Caco-2 (cell line): ENCODE data around the gene HEPACAM. TPM values are rescaled to one million over a fixed set of nuclear protein-coding genes. Genes with fewer than 3 reads are reported as not detected.
A peak's percentile ranks its signal among the peaks of the same experiment; 100 is the strongest.

Experiments
- BruUV-seq: library from RNA; stranded (reverse); fragments of 400-500 nt; replicated peaks from 2 replicates; lab custom pipeline; 2021; lab: Mats Ljungman, UMichigan
- CTCF ChIA-PET: fragments of 300-600 bp; sonication (Branson Sonifier 250); formaldehyde crosslinking; loops from one replicate; lab custom pipeline; 2022; ENCODE audit warnings: antibody characterized with exemption; lab: Charles Lee
- POLR2A ChIA-PET: fragments of 300-600 bp; sonication (Branson Sonifier 250); formaldehyde crosslinking; loops from one replicate; lab custom pipeline; 2022; ENCODE audit warnings: antibody characterized with exemption; lab: Charles Lee
- DNase-seq, 2 experiments: peaks; one replicate each; pipeline versions ENCODE4 v3.0.0 to v3.0.0-alpha.2; 2020 to 2022
- H3K27me3 ChIP-seq: replicated peaks from 2 replicates; pipeline ENCODE4 v1.6.0; 2011; ENCODE audit warnings: low read length; ENCODE audit not compliant: control insufficient read depth, insufficient read depth
- H3K36me3 ChIP-seq: 2 replicates; pipeline ENCODE4 v1.5.1; 2011; ENCODE audit warnings: low read length; ENCODE audit not compliant: control insufficient read depth, insufficient read depth
- H3K4me1 ChIP-seq: fragments of 250-450 bp; sonication (Bioruptor Pico); 2 replicates; pipeline ENCODE4 v1.5.1; 2020; ENCODE audit warnings: mild to moderate bottlenecking
- H3K4me3 ChIP-seq: 2 replicates; pipeline ENCODE4 v1.5.1; 2011; ENCODE audit warnings: low read depth, mild to moderate bottlenecking, control low read depth, low read length
- H3K9me3 ChIP-seq: fragments of 250-450 bp; sonication (Bioruptor Pico); 2 replicates; pipeline ENCODE4 v1.5.1; 2020; ENCODE audit warnings: mild to moderate bottlenecking, moderate library complexity
- H3K27ac Mint-ChIP-seq: one replicate; pipeline ENCODE4 v1.8.0; 2022; ENCODE audit warnings: mixed read lengths; ENCODE audit not compliant: unreplicated experiment
- H3K27me3 Mint-ChIP-seq: one replicate; pipeline ENCODE4 v1.8.0; 2022; ENCODE audit warnings: mixed read lengths; ENCODE audit not compliant: insufficient read depth, unreplicated experiment
- H3K36me3 Mint-ChIP-seq: one replicate; pipeline ENCODE4 v1.8.0; 2022; ENCODE audit warnings: mild to moderate bottlenecking, mixed read lengths; ENCODE audit not compliant: insufficient read depth, unreplicated experiment
- H3K4me1 Mint-ChIP-seq: one replicate; pipeline ENCODE4 v1.8.0; 2022; ENCODE audit warnings: low read depth, mixed read lengths; ENCODE audit not compliant: unreplicated experiment
- H3K4me3 Mint-ChIP-seq: one replicate; pipeline ENCODE4 v1.8.0; 2022; ENCODE audit warnings: mild to moderate bottlenecking, moderate library complexity, mixed read lengths; ENCODE audit not compliant: unreplicated experiment
- H3K9me3 Mint-ChIP-seq: one replicate; pipeline ENCODE4 v1.8.0; 2022; ENCODE audit warnings: mixed read lengths; ENCODE audit not compliant: unreplicated experiment
- CTCF ChIP-seq, 2 experiments: fragments of 200-600 bp in 1 of 2; IDR thresholded peaks; 1 replicate in 1 of 2; 2 replicates in 1 of 2; pipeline versions ENCODE4 v1.5.1 to v1.8.0; 2011 to 2022; ENCODE audit warnings: antibody characterized with exemption in 1 of 2, control low read depth in 1 of 2, inconsistent platforms in 1 of 2, low read depth in 1 of 2, low read length in 1 of 2, mild to moderate bottlenecking in 1 of 2, moderate library complexity in 1 of 2; ENCODE audit not compliant: insufficient read depth in 1 of 2, severe bottlenecking in 1 of 2, unreplicated experiment in 1 of 2
- intact Hi-C: fragments of 100-400 bp; cut with micrococcal nuclease; formaldehyde crosslinking; loops from one replicate; pipeline ENCODE4 v1.10.0; 2022; ENCODE audit not compliant: unreplicated experiment
- total RNA-seq: library from RNA; stranded (reverse); gene quantifications from 2 replicates; pipeline ENCODE4 v1.2.3, GENCODE V29; 2022

The HEPACAM gene
- total RNA-seq, 1 experiment from 2014 or later = 0.11 TPM

- Mint-ChIP-seq H3K4me1 (no peaks in the 10 kb centered on the region), H3K27me3 (peaks cover 4% of the 10 kb centered on the region), H3K9me3 (no peaks in the 10 kb centered on the region), H3K27ac (no peak overlapping the region), H3K4me3 (no peak overlapping the region), H3K36me3 (no peaks in the 10 kb centered on the region)
- peak; percentile 86 to 90 for TF ChIP-seq CTCF (IDR thresholded peaks at IDR 0.05; ENCODE audit: insufficient read depth in 1 of 2, low read depth in 1 of 2, low read length in 1 of 2, severe bottlenecking in 1 of 2, unreplicated experiment in 1 of 2)
- Histone ChIP-seq H3K4me3 (no peak overlapping the region), H3K36me3 (no peaks in the 10 kb centered on the region), H3K4me1 (no peaks in the 10 kb centered on the region), H3K9me3 (no peaks in the 10 kb centered on the region), H3K27me3 (no peaks in the 10 kb centered on the region)
- peak in 1 of 2 experiments; percentile 76 for DNase-seq
- intact Hi-C loops = loop anchor here (1.0 to 10.0 kb wide), 11 partner anchors 100 to 913 kb away; partner anchors contain the start of gene SLC37A2
- POLR2A ChIA-PET = no interaction called here
- CTCF ChIA-PET = no interaction called here
- no TSS peak for BruUV-seq
Measured at GRCh38 chr11:124961972-124962609, 26.2 kb upstream of the HEPACAM start.

- Mint-ChIP-seq H3K27ac (no peak overlapping the region), H3K4me3 (no peak overlapping the region), H3K36me3 (no peaks in the 10 kb centered on the region), H3K27me3 (no peaks in the 10 kb centered on the region), H3K4me1 (no peaks in the 10 kb centered on the region), H3K9me3 (no peaks in the 10 kb centered on the region)
- Histone ChIP-seq H3K4me3 (peak overlapping the region; percentile 65), H3K27me3 (no peaks in the 10 kb centered on the region), H3K36me3 (no peaks in the 10 kb centered on the region), H3K4me1 (peaks cover 5% of the 10 kb centered on the region; the same call in 1 of the 2 replicates), H3K9me3 (no peaks in the 10 kb centered on the region)
- no peak for DNase-seq
- intact Hi-C loops = no loop called here
- ChIA-PET POLR2A (no interaction called here), CTCF (interaction anchor here (2.1 kb wide), 1 partner anchor 79 kb away, joined by 14 read pairs; no protein-coding TSS in a partner anchor)
- no peak for TF ChIP-seq CTCF (IDR thresholded peaks at IDR 0.05; ENCODE audit: insufficient read depth in 1 of 2, low read depth in 1 of 2, low read length in 1 of 2, severe bottlenecking in 1 of 2, unreplicated experiment in 1 of 2)
- BruUV-seq = no TSS peak
Measured at GRCh38 chr11:124955035-124955434, 19.2 kb upstream of the HEPACAM start.

GRCh38 chr11:124954590-124954955, 18.7 kb upstream of the HEPACAM start:
- Mint-ChIP-seq H3K36me3 (no peaks in the 10 kb centered on the region), H3K27ac (no peak overlapping the region), H3K4me3 (no peak overlapping the region), H3K9me3 (no peaks in the 10 kb centered on the region), H3K4me1 (no peaks in the 10 kb centered on the region), H3K27me3 (no peaks in the 10 kb centered on the region)
- ChIA-PET POLR2A (no interaction called here), CTCF (interaction anchor here (1.1 to 2.1 kb wide), 2 partner anchors 78 to 117 kb away, joined by 6 to 14 read pairs; no protein-coding TSS in a partner anchor)
- intact Hi-C loops = loop anchor here (1.0 kb wide), 2 partner anchors 78 to 157 kb away; partner anchors contain the start of gene TMEM218
- no peak for DNase-seq
- no peaks in the 10 kb centered on the region for H3K27me3 ChIP-seq
- peaks cover 5% of the 10 kb centered on the region; the same call in 1 of the 2 replicates for H3K4me1 ChIP-seq
- BruUV-seq = TSS peak; percentile 64
- no peak for TF ChIP-seq CTCF (IDR thresholded peaks at IDR 0.05; ENCODE audit: insufficient read depth in 1 of 2, low read depth in 1 of 2, low read length in 1 of 2, severe bottlenecking in 1 of 2, unreplicated experiment in 1 of 2)
- peak overlapping the region; percentile 65 for H3K4me3 ChIP-seq
- no peaks in the 10 kb centered on the region for H3K36me3 ChIP-seq
- H3K9me3 ChIP-seq = no peaks in the 10 kb centered on the region
